Esophagus muscularis mucosa (tissue), 4 donors: Measurements from ENCODE around the gene CDKL4. TPM values are rescaled to one million over a fixed set of nuclear protein-coding genes. Genes with fewer than 3 reads are reported as not detected.
"Not testable (repeated sequence)": the region's sequence is repeated elsewhere in the genome, so short reads cannot be mapped to it uniquely, and the experiment has no call there.

ENCODE experiments used
- DNase-seq: peaks from one replicate; pipeline ENCODE4 v3.0.0-alpha.2; 2017; ENCODE audit errors: extremely low spot score
- H3K27ac ChIP-seq, 4 donors: fragments of 200-600 bp; sonication (generic); replicated peaks in 1 of 4; 1 replicate in 3 of 4; 2 replicates in 1 of 4; pipeline ENCODE4 v1.5.1; 2016 to 2019; ENCODE audit warnings: mild to moderate bottlenecking in 1 of 4
- H3K27me3 ChIP-seq, 4 donors: fragments of 200-600 bp; sonication (generic); one replicate each; pipeline versions ENCODE4 v1.5.1 to v1.6.0; 2016 to 2019
- H3K36me3 ChIP-seq, 4 donors: fragments of 200-600 bp; sonication (generic); one replicate each; pipeline ENCODE4 v1.5.1; 2016 to 2019
- H3K4me1 ChIP-seq, 4 donors: fragments of 200-600 bp; sonication (generic); one replicate each; pipeline ENCODE4 v1.5.1; 2016 to 2019
- H3K4me3 ChIP-seq, 4 donors: fragments of 200-600 bp; sonication (generic); 1 replicate in 2 of 4; 2 replicates in 2 of 4; pipeline ENCODE4 v1.5.1; 2016 to 2019; ENCODE audit warnings: mild to moderate bottlenecking in 4 of 4, moderate library complexity in 1 of 4
- H3K9me3 ChIP-seq, 4 donors: fragments of 200-600 bp; sonication (generic); 1 replicate in 3 of 4; 2 replicates in 1 of 4; pipeline ENCODE4 v1.5.1; 2016 to 2019
- EP300 ChIP-seq: sonication (generic); formaldehyde crosslinking; IDR thresholded peaks from one replicate; pipeline ENCODE4 v1.6.1; 2017; ENCODE audit warnings: antibody characterized with exemption
- POLR2A ChIP-seq: fragments of 450-650 bp; IDR thresholded peaks from one replicate; pipeline ENCODE4 v1.6.1; 2017; ENCODE audit warnings: antibody characterized with exemption, moderate library complexity, mild to moderate bottlenecking, low read depth
- POLR2AphosphoS5 ChIP-seq, 2 donors: sonication (generic); formaldehyde crosslinking; IDR thresholded peaks; one replicate each; pipeline ENCODE4 v1.6.1; 2017; ENCODE audit warnings: antibody characterized with exemption in 2 of 2
- WGBS: methylation state at CpG from one replicate; pipeline ENCODE4 v1.1.5; 2018; 5-methylcytosine and 5-hydroxymethylcytosine counted together
- intact Hi-C: fragments of 100-400 bp; cut with DNase I; formaldehyde crosslinking; loops from one replicate; pipeline ENCODE4 v1.15.1; 2023
- total RNA-seq, 4 donors: library from RNA; depleted of rRNA; stranded (reverse); fragments of >200 nt; gene quantifications; one replicate each; pipeline versions ENCODE4 v1.1.0 to v1.2.1, GENCODE V29; 2016
- TF ChIP-seq, protein P1 (sequence below), 3 experiments: fragments of 200-600 bp in 2 of 3; fragments of 450-650 bp in 1 of 3; sonication (generic) in 2 of 3; IDR thresholded peaks; one replicate each; pipeline ENCODE4 v1.5.1; 2017 to 2019; ENCODE audit warnings: antibody characterized with exemption in 3 of 3, mild to moderate bottlenecking in 2 of 3, moderate library complexity in 1 of 3

Gene CDKL4
- total RNA-seq, 4 donors from 2014 or later: 0.40 to 3.7 (median 1.1) TPM

DNA sequence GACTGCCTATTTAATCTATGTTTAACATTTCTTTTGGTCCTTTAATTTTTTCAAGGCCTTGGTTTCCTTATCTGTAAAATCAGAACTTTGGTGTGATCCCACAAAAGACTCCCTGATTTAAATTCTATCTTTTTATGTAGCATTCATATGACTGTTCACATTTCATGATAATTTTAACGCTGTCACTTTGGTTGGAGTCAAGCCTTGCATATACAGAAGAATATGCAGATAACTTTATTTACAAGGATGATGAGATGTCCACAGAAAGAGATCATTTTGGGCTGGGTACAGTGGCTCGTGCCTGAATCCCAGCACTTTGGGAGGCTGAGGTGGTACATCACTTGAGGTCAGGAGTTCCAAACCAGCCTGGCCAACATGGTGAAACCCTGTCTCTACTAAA is 84.5 kb downstream of the CDKL4 start:
- no peak for TF ChIP-seq EP300
- TF ChIP-seq POLR2A: no peak
- TF ChIP-seq POLR2AphosphoS5 (IDR thresholded peaks at IDR 0.05): no peak
- TF ChIP-seq, protein P1, sequence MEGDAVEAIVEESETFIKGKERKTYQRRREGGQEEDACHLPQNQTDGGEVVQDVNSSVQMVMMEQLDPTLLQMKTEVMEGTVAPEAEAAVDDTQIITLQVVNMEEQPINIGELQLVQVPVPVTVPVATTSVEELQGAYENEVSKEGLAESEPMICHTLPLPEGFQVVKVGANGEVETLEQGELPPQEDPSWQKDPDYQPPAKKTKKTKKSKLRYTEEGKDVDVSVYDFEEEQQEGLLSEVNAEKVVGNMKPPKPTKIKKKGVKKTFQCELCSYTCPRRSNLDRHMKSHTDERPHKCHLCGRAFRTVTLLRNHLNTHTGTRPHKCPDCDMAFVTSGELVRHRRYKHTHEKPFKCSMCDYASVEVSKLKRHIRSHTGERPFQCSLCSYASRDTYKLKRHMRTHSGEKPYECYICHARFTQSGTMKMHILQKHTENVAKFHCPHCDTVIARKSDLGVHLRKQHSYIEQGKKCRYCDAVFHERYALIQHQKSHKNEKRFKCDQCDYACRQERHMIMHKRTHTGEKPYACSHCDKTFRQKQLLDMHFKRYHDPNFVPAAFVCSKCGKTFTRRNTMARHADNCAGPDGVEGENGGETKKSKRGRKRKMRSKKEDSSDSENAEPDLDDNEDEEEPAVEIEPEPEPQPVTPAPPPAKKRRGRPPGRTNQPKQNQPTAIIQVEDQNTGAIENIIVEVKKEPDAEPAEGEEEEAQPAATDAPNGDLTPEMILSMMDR (IDR thresholded peaks at IDR 0.05): no peak

DNA sequence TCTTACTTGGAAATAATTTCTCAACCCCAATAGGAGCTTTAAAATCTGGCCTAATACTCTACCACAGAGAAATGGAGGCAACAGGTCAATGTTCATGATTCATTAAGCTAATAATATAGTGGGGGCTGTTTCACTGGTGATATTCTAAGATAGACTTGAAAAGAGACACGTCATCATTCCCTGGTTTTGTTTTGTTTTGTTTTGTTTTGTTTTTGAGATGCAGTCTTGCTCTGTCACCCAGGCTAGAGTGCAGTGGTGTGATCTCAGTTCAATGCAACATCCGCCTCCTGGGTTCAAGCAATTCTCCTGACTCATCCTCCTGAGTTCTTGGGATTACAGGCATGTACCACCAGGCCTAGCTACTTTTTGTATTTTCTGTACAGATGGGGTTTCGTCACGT is 85.4 kb downstream of the CDKL4 start:
- TF ChIP-seq POLR2A (no peak), POLR2AphosphoS5 (IDR thresholded peaks at IDR 0.05) (no peak), EP300 (no peak)
- TF ChIP-seq, protein P1 (IDR thresholded peaks at IDR 0.05): no peak
- Histone ChIP-seq H3K27me3 (no peaks in the 10 kb centered on the region), H3K4me1 (peaks cover 0 to 57% (median 39%) of the 10 kb centered on the region in 4 donors), H3K36me3 (no peaks in the 10 kb centered on the region), H3K4me3 (no peak overlapping the region), H3K9me3 (no peaks in the 10 kb centered on the region), H3K27ac (no peak overlapping the region)
- 93% methylated on average over 4 of the region's 4 CpGs for WGBS
- DNase-seq: no peak
- intact Hi-C loops: no loop called here

More for the DNA sequence above, 84.5 kb downstream of the CDKL4 start:
- H3K4me1 ChIP-seq: peaks cover 0 to 57% (median 39%) of the 10 kb centered on the region in 4 donors
- no peak for DNase-seq
- no peak overlapping the region for H3K27ac ChIP-seq
- H3K36me3 ChIP-seq: no peaks in the 10 kb centered on the region
- intact Hi-C loops: no loop called here
- no peak overlapping the region for H3K4me3 ChIP-seq
- H3K9me3 ChIP-seq: no peaks in the 10 kb centered on the region
- H3K27me3 ChIP-seq: no peaks in the 10 kb centered on the region
- WGBS: 90% methylated on average over 2 of the region's 2 CpGs

GRCh38 chr2:39156846-39157245 is 86.9 kb downstream of the CDKL4 start:
- H3K4me3 ChIP-seq: no peak overlapping the region
- H3K4me1 ChIP-seq: peaks cover 0 to 50% (median 35%) of the 10 kb centered on the region in 4 donors
- no peak for DNase-seq
- no peaks in the 10 kb centered on the region for H3K9me3 ChIP-seq
- no peak for TF ChIP-seq POLR2A
- TF ChIP-seq, protein P1 (IDR thresholded peaks at IDR 0.05): no peak
- no peak for TF ChIP-seq EP300
- no peak for TF ChIP-seq POLR2AphosphoS5 (IDR thresholded peaks at IDR 0.05)
- no peaks in the 10 kb centered on the region for H3K36me3 ChIP-seq
- intact Hi-C loops: no loop called here
- 89% methylated on average over 3 of the region's 6 CpGs for WGBS
- no peaks in the 10 kb centered on the region for H3K27me3 ChIP-seq
- no peak overlapping the region for H3K27ac ChIP-seq

DNA sequence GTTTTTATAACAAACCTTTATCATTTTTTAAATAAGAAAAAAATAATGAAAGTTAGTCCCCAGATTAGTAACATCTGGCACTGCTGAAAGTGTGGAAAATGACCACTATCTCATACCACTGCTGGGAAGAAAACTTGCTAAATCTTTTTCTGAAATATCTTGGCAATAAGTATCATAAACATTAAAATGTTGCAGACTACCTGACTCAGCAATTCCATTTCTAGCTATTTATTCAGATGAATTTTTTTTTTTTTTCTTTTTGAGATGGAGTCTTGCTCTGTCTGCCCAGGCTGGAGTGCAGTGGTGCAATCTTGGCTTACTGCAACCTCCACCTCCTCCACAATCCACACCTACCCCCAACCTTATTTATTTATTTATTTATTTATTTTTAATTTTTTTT is 87.7 kb downstream of the CDKL4 start:
- H3K9me3 ChIP-seq: no peaks in the 10 kb centered on the region
- no peak overlapping the region for H3K27ac ChIP-seq
- no peak overlapping the region for H3K4me3 ChIP-seq
- no peak for TF ChIP-seq POLR2A
- no peak for TF ChIP-seq POLR2AphosphoS5 (IDR thresholded peaks at IDR 0.05)
- TF ChIP-seq EP300: no peak
- TF ChIP-seq, protein P1 (IDR thresholded peaks at IDR 0.05): no peak
- peaks cover 0 to 42% (median 27%) of the 10 kb centered on the region in 4 donors for H3K4me1 ChIP-seq
- intact Hi-C loops: no loop called here
- no peak for DNase-seq
- no peaks in the 10 kb centered on the region for H3K27me3 ChIP-seq
- H3K36me3 ChIP-seq: no peaks in the 10 kb centered on the region

GRCh38 chr2:39155573-39155972 is 88.2 kb downstream of the CDKL4 start:
- H3K27me3 ChIP-seq, H3K27ac ChIP-seq, DNase-seq, H3K36me3 ChIP-seq, H3K9me3 ChIP-seq, intact Hi-C loops, H3K4me3 ChIP-seq: not testable (repeated sequence)
- H3K4me1 ChIP-seq: peaks cover 0 to 37% (median 22%) of the 10 kb centered on the region in 4 donors
- 94% methylated on average over 4 of the region's 4 CpGs for WGBS
